ENCODE measurements around the gene GLCCI1.
"Not testable (repeated sequence)": the region's sequence is repeated elsewhere in the genome, so short reads cannot be mapped to it uniquely, and the experiment has no call there.

Gene GLCCI1

GRCh38 chr7:8070451-8071180 lies 102.0 kb downstream of the GLCCI1 start:
- peaks cover 28% of the 10 kb centered on the region for H3K36me3 Mint-ChIP-seq
- no peak overlapping the region for H3K4me3 Mint-ChIP-seq
- no peaks in the 10 kb centered on the region for H3K9me3 Mint-ChIP-seq
- H3K4me1 Mint-ChIP-seq: peaks cover 33% of the 10 kb centered on the region
- no peak overlapping the region for H3K27ac Mint-ChIP-seq
- no peaks in the 10 kb centered on the region for H3K27me3 Mint-ChIP-seq

DNA sequence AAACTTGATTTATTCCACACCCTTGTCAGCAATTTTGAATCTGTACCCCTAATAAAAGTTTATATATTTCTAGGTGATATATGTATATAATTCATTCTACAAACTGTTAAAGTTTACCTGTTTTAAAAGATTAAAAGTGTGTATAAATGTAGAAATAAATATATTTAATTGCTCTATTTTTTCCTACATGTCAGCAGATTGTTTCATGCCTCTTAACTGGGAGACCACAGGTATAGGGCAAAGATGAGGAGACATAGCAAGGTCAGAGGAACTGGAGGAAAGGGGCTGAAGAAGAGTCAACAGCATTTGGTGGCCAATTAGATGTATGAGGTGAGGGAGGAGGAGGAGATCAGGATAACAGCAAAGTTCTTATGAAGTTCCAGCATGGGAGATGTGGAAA lies 109.8 kb downstream of the GLCCI1 start:
- Mint-ChIP-seq H3K9me3 (no peaks in the 10 kb centered on the region), H3K27me3 (no peaks in the 10 kb centered on the region), H3K4me3 (no peak overlapping the region), H3K27ac (no peak overlapping the region), H3K4me1 (no peaks in the 10 kb centered on the region), H3K36me3 (peaks cover 10% of the 10 kb centered on the region)

GRCh38 chr7:8082762-8083161 lies 114.2 kb downstream of the GLCCI1 start:
- Mint-ChIP-seq H3K4me3 (no peak overlapping the region), H3K27ac (no peak overlapping the region), H3K27me3 (no peaks in the 10 kb centered on the region), H3K9me3 (no peaks in the 10 kb centered on the region), H3K36me3 (peaks cover 15% of the 10 kb centered on the region), H3K4me1 (no peaks in the 10 kb centered on the region)

DNA sequence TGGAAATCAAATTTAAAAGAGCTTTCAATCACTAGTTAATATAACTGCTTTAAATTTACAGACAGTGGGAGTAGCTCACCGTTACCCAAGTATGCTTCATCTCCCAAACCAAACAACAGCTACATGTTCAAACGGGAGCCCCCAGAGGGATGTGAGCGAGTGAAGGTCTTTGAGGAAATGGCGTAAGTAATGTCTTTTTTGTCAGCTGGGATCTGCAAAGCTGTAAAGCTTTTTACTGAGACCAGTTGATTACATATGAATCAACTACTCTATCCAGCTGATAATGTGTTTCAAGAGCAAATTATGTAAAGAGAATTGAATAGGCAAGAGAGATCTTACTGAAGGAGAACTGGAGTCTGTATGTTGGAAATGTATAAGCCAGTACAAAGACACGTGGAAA lies 116.2 kb downstream of the GLCCI1 start:
- Mint-ChIP-seq H3K27ac (no peak overlapping the region), H3K4me3 (no peak overlapping the region), H3K36me3 (peaks cover 11% of the 10 kb centered on the region), H3K27me3 (no peaks in the 10 kb centered on the region), H3K4me1 (no peaks in the 10 kb centered on the region), H3K9me3 (no peaks in the 10 kb centered on the region)

GRCh38 chr7:8085420-8085819 lies 116.8 kb downstream of the GLCCI1 start:
- Mint-ChIP-seq H3K9me3 (no peaks in the 10 kb centered on the region), H3K27ac (no peak overlapping the region), H3K36me3 (peaks cover 11% of the 10 kb centered on the region), H3K4me1 (no peaks in the 10 kb centered on the region), H3K27me3 (no peaks in the 10 kb centered on the region), H3K4me3 (no peak overlapping the region)

DNA sequence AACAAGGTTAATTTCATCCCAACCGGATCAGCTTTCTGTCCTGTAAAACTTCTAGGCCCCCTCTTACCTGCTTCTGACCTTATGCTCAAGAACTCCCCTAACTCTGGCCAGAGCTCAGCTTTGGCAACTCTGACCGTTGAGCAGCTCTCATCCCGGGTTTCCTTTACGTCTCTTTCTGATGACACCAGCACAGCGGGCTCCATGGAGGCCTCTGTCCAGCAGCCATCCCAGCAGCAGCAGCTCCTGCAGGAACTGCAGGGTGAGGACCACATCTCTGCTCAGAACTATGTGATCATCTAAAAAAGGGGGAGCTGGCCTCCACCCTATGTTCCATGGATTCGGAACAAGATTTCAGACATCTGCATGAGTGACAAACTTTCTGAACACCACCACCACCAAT lies 117.6 kb downstream of the GLCCI1 start:
- H3K27me3 Mint-ChIP-seq: no peaks in the 10 kb centered on the region
- H3K4me3 Mint-ChIP-seq: no peak overlapping the region
- no peak overlapping the region for H3K27ac Mint-ChIP-seq
- peaks cover 11% of the 10 kb centered on the region for H3K36me3 Mint-ChIP-seq
- no peaks in the 10 kb centered on the region for H3K9me3 Mint-ChIP-seq
- H3K4me1 Mint-ChIP-seq: no peaks in the 10 kb centered on the region

DNA sequence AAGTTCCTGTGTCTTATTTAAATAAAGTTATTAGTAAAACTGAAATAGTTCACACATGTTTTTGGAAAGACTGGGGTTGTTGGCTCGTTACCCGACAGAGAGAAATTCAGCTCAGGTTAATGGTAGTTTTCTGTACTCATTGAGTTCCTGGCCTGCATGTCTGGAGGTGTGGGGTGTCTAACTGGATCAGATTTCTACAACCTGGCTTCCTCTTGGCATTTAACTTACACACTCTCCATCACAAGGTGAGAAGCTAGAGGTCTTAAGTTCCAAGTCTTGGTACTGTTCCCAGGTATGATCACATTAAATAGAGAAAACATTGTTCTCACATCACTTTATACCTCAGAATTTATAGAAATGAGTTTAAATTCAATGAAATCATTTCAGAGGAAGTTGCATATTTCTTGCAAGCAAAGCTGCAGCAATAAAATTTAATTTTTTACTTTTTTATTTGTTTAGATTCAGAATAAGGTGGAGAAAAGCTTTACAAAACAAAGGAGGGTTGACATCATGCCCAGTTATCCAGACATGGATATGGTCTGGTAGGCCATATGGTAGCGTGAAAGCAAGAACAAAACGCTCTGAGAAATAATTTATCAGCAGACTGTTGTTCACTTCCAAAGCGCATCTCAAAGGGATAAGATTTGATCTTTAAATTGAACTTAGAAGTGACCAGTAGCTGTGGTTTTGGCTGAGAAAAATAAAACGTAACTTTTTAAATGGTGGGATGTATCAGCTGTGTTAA lies 120.6 kb downstream of the GLCCI1 start:
- Mint-ChIP-seq H3K4me3 (no peak overlapping the region), H3K27me3 (no peaks in the 10 kb centered on the region), H3K4me1 (no peaks in the 10 kb centered on the region), H3K27ac (no peak overlapping the region), H3K9me3 (no peaks in the 10 kb centered on the region), H3K36me3 (peaks cover 9% of the 10 kb centered on the region)

DNA sequence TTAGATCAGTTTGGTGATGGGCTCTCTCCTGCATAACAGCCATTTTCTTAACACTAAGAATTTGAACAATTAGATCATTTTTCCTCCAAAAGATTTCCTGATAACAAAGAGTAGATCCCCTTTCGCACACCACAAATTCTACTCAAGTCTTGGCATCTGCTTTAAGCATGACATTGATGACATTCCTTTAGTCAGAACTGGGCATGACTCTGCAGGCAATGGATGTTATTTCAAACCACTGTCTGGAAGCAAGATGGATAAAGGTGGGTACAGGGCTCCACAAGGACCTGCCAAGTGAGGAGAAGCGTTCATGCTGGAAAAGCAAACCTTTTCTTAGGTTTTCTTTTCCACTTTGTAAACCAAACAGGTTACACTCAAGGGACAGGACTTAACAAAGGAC lies 123.5 kb downstream of the GLCCI1 start:
- no peak overlapping the region for H3K4me3 Mint-ChIP-seq
- H3K9me3 Mint-ChIP-seq: peaks cover 1% of the 10 kb centered on the region
- H3K4me1 Mint-ChIP-seq: no peaks in the 10 kb centered on the region
- H3K36me3 Mint-ChIP-seq: peaks cover 8% of the 10 kb centered on the region
- no peak overlapping the region for H3K27ac Mint-ChIP-seq
- H3K27me3 Mint-ChIP-seq: no peaks in the 10 kb centered on the region

DNA sequence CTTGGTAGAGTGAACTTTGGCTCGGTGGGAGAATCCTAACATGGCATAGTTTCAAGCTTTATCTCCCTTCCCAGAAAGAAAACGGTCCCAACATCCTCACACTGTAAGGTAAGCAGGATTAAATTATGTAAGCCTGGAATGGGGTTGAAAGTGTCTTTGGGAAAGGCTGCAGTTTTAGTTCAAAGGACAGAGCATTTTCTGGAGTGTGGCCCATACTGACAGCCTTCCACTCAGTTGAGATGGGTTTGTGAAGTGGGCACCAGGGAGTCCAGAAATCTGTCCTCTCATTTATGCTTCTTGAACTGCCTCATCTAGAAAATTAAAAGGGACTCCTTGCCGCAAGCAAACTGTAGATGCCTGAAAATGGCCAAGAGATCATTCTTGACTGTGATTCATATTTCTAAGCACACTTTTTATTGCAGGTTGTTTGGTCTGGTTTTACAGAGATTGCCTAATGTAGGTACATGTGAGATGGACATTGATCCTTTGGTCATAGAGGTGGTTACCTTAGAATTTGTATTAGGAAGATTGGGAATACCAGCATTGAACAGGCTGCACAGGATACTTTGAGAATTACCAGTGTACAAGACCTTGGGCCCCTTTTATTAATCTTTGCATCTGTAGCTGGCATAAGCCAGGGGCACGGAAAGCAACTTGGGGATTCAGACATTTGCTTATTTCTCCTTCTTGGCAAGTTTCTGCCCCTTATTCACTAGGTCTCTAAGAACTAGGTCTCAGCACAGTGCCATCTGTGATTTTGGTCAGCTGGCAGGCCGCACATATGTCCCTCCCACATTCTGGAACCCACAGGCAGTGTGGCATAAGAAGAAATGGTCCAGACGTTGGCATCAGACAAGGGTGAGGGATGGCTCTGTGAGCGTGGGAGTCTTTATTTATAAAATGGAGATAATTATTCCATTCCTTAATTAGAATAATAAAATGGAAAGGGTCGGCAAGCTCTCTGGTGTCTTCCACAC lies 125.9 kb downstream of the GLCCI1 start:
- Mint-ChIP-seq H3K36me3 (peaks cover 20% of the 10 kb centered on the region), H3K27ac (no peak overlapping the region), H3K4me1 (no peaks in the 10 kb centered on the region), H3K9me3 (peaks cover 14% of the 10 kb centered on the region), H3K4me3 (no peak overlapping the region), H3K27me3 (no peaks in the 10 kb centered on the region)

GRCh38 chr7:8101292-8101691 lies 132.7 kb downstream of the GLCCI1 start:
- not testable (repeated sequence) for H3K27me3 Mint-ChIP-seq, H3K27ac Mint-ChIP-seq, H3K4me3 Mint-ChIP-seq
- Mint-ChIP-seq H3K36me3 (peaks cover 25% of the 10 kb centered on the region), H3K9me3 (peaks cover 14% of the 10 kb centered on the region), H3K4me1 (peaks cover 26% of the 10 kb centered on the region)

DNA sequence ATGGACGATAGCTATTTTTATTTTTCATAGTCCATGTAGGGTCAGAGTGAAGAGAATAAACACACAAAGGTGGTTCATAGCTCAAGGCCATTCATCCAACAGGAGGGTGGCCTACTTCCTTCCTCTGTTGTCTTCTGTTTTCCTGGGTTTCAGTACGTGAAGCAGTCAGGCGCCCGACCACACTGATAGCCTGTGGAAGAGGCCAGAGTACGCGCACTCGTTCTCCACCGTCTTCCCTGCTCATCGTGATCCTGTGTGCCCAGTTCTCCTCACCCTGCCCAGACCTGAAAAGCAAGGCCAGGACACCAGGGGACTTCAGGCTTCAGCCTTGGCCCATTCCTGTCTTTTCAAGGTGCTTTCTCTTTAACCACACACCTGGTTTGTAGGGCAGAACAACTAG lies 134.7 kb downstream of the GLCCI1 start:
- Mint-ChIP-seq H3K9me3 (peaks cover 7% of the 10 kb centered on the region), H3K27ac (no peak overlapping the region), H3K4me3 (no peak overlapping the region), H3K36me3 (peaks cover 23% of the 10 kb centered on the region), H3K4me1 (peaks cover 32% of the 10 kb centered on the region), H3K27me3 (no peaks in the 10 kb centered on the region)

DNA sequence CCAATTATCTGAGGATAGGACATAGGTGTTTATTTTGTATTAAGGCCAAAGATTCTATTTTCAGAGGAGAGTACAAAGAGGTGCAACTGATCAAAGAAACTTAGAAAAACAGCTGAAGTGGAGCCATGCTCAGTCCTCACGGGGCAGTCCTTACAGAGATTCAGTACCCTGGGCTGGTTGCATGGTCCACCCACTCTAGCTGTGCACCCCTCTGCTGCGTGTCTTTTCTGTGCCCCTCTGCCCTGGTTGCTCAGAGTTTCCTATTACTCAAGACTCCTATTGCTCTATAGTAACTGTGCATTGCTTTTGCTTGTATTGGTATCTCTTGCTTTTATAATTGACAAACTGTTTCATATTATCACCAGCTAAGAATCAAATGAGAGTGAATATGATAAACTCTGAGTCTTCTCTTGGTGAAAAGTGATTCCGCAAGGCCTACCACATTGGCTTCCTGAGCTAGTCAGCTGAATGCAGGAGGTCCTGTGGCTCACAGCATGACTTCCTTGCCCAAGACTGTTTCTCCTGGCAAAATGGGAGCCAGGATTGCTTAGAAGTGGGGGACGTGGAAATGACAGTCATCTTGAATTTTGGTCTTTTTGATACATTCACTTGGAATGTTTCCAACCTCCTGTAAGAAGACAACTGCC lies 137.0 kb downstream of the GLCCI1 start:
- no peak overlapping the region for H3K4me3 Mint-ChIP-seq
- H3K4me1 Mint-ChIP-seq: peaks cover 32% of the 10 kb centered on the region
- peaks cover 11% of the 10 kb centered on the region for H3K36me3 Mint-ChIP-seq
- H3K27ac Mint-ChIP-seq: no peak overlapping the region
- no peaks in the 10 kb centered on the region for H3K27me3 Mint-ChIP-seq
- H3K9me3 Mint-ChIP-seq: no peaks in the 10 kb centered on the region

- H3K27ac Mint-ChIP-seq: no peak overlapping the region
- no peaks in the 10 kb centered on the region for H3K27me3 Mint-ChIP-seq
- peaks cover 2% of the 10 kb centered on the region for H3K36me3 Mint-ChIP-seq
- peaks cover 38% of the 10 kb centered on the region for H3K4me1 Mint-ChIP-seq
- no peaks in the 10 kb centered on the region for H3K9me3 Mint-ChIP-seq
- no peak overlapping the region for H3K4me3 Mint-ChIP-seq
Measured at GRCh38 chr7:8109196-8110022, 140.8 kb downstream of the GLCCI1 start.

GRCh38 chr7:8111282-8111960 lies 142.8 kb downstream of the GLCCI1 start:
- Mint-ChIP-seq H3K36me3 (peaks cover 3% of the 10 kb centered on the region), H3K4me3 (no peak overlapping the region), H3K4me1 (peaks cover 37% of the 10 kb centered on the region), H3K27me3 (no peaks in the 10 kb centered on the region), H3K27ac (no peak overlapping the region), H3K9me3 (no peaks in the 10 kb centered on the region)
